Glutamatergic neuron (in vitro differentiated cells): ENCODE results near the gene TRAPPC3. TPM values are rescaled to one million over a fixed set of nuclear protein-coding genes. Genes with fewer than 3 reads are reported as not detected.

Experiments used
- DNase-seq: peaks from one replicate; pipeline ENCODE4 v3.0.0; 2022
- H3K27ac Mint-ChIP-seq: one replicate; pipeline ENCODE4 v1.8.0; 2020; ENCODE audit warnings: mild to moderate bottlenecking, mixed read lengths, inconsistent platforms; ENCODE audit not compliant: unreplicated experiment
- H3K27me3 Mint-ChIP-seq: one replicate; pipeline ENCODE4 v1.8.0; 2020; ENCODE audit warnings: mild to moderate bottlenecking, moderate library complexity, mixed read lengths, inconsistent platforms; ENCODE audit not compliant: unreplicated experiment
- H3K36me3 Mint-ChIP-seq: one replicate; pipeline ENCODE4 v1.8.0; 2020; ENCODE audit warnings: mild to moderate bottlenecking, mixed read lengths, inconsistent platforms; ENCODE audit not compliant: unreplicated experiment
- H3K4me1 Mint-ChIP-seq: one replicate; pipeline ENCODE4 v1.8.0; 2020; ENCODE audit warnings: mild to moderate bottlenecking, low read depth, mixed read lengths, inconsistent platforms; ENCODE audit not compliant: unreplicated experiment
- H3K4me3 Mint-ChIP-seq: one replicate; pipeline ENCODE4 v1.8.0; 2020; ENCODE audit warnings: mild to moderate bottlenecking, mixed read lengths, inconsistent platforms; ENCODE audit not compliant: unreplicated experiment
- H3K9me3 Mint-ChIP-seq: one replicate; pipeline ENCODE4 v1.8.0; 2020; ENCODE audit warnings: mild to moderate bottlenecking, moderate library complexity, mixed read lengths, inconsistent platforms; ENCODE audit not compliant: unreplicated experiment
- CTCF ChIP-seq: fragments of 200-600 bp; sonication (generic); IDR thresholded peaks from one replicate; pipeline ENCODE4 v1.5.0; 2021; ENCODE audit not compliant: partially characterized antibody, unreplicated experiment
- total RNA-seq: library from RNA; stranded (reverse); fragmentation: NEBNext Ultra II Directional; extraction: Animal tissue kit (Norgen Biotek cat#: 25700); gene quantifications from one replicate; pipeline ENCODE4 v1.2.1, GENCODE V29; 2021; ENCODE audit not compliant: unreplicated experiment

Gene TRAPPC3
- total RNA-seq, 1 donor from 2014 or later, result 30.0 TPM

- no peak for TF ChIP-seq CTCF
- Mint-ChIP-seq H3K36me3 (no peaks in the 10 kb centered on the region), H3K27ac (no peak overlapping the region), H3K4me3 (no peak overlapping the region), H3K9me3 (no peaks in the 10 kb centered on the region), H3K4me1 (no peaks in the 10 kb centered on the region), H3K27me3 (peaks cover 2% of the 10 kb centered on the region)
- DNase-seq, result no peak
These were observed 17.3 kb downstream of the TRAPPC3 start for GRCh38 chr1:36132029-36132428.

- no peaks in the 10 kb centered on the region for H3K9me3 Mint-ChIP-seq
- TF ChIP-seq CTCF, result no peak
- peaks cover 17% of the 10 kb centered on the region for H3K27me3 Mint-ChIP-seq
- no peaks in the 10 kb centered on the region for H3K36me3 Mint-ChIP-seq
- peaks cover 10% of the 10 kb centered on the region for H3K4me1 Mint-ChIP-seq
- no peak overlapping the region for H3K4me3 Mint-ChIP-seq
- no peak for DNase-seq
- H3K27ac Mint-ChIP-seq, result no peak overlapping the region
These were observed 20.4 kb downstream of the TRAPPC3 start for GRCh38 chr1:36128905-36129206.

DNA sequence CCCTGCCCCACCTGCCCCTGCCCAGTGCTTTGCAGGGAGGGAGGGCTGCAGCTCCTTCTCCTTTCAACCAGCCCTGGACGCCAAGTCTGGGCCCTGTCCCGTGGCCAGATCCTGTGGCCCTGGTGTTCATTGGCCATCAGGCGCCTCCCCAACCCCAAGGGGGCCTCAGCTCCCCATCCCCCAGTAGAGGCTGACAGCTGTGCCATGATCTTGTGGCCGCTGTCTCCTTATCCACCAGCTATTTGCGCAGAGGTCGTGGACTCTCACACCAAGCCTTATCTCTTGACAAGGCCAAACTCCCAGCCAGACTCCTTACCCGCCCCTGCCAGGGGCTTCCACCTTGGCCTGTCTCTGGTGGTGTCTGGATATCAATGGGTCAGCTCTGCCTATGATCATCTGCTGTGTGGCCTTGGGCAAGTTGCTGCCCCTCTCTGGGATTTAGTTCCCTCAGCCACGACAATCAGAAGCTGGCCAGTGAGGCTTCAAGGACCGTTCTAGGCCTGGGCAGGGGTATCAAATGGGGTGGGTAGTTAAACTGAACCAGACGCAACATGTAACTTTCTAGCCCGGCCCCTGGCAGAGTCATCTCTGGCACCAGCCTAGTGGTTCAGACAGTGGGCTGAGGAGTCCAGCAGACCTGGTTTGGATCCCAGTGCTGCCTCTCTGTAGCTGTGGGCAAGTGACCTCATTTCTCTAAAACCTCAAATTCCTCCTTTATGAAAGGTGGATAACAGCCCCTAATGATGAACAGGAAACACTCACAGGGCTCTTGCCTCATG, 21.0 kb downstream of the TRAPPC3 start:
- H3K4me1 Mint-ChIP-seq, result peaks cover 12% of the 10 kb centered on the region
- no peak for DNase-seq
- H3K4me3 Mint-ChIP-seq, result no peak overlapping the region
- TF ChIP-seq CTCF, result no peak
- H3K27me3 Mint-ChIP-seq, result peaks cover 20% of the 10 kb centered on the region
- H3K27ac Mint-ChIP-seq, result no peak overlapping the region
- H3K36me3 Mint-ChIP-seq, result no peaks in the 10 kb centered on the region
- H3K9me3 Mint-ChIP-seq, result no peaks in the 10 kb centered on the region

DNA sequence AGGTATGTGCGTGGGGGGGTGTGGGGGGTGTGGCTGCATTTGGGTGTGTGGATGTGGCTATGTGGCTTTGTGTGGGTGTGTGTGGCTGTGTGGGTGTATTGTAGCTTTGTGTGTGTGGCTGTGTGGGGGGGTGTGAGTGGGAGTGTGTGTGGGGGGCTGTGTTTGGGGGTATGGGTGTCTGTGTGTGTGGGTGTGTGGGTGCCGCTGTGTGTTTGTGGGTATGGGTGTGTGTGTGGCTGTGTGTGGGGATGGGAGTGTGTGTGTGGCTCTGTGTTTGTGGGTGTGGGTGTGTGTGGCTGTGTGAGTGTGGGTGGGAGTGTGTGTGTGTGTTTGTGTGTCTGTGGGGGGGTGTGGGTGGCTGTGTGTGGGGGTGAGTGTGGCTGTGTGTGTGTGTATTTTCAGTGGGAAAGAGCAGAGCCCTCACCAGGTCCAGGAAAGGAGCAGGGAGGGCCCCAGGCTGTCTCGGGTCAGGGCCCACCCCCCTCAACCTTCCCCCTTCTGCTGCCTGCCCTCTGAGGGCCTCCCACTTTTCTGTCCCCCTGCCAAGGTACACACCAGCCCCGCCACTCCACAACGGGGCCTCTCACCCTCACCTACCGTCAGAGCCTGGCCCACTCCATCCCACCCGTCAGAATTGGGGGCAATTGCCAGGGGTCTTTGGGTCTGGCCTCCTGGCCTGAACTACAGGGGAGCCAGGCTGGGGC, 22.3 kb downstream of the TRAPPC3 start:
- no peak for TF ChIP-seq CTCF
- Mint-ChIP-seq H3K27me3 (peaks cover 26% of the 10 kb centered on the region), H3K27ac (no peak overlapping the region), H3K36me3 (no peaks in the 10 kb centered on the region), H3K4me3 (no peak overlapping the region), H3K4me1 (peaks cover 13% of the 10 kb centered on the region), H3K9me3 (no peaks in the 10 kb centered on the region)
- DNase-seq, result no peak
